GM19372 (cell line): Measurements from ENCODE around the gene MX1.
A peak's percentile ranks its signal among the peaks of the same experiment; 100 is the strongest.
"Not testable (repeated sequence)": the region's sequence is repeated elsewhere in the genome, so short reads cannot be mapped to it uniquely, and the experiment has no call there.

Source experiments
- ATAC-seq: cut with Tn5 transposase; IDR thresholded peaks from one replicate; pipeline ENCODE4 v1.9.1; 2021; ENCODE audit warnings: mild to moderate bottlenecking, low read depth, moderate library complexity; ENCODE audit not compliant: unreplicated experiment

Gene MX1

DNA sequence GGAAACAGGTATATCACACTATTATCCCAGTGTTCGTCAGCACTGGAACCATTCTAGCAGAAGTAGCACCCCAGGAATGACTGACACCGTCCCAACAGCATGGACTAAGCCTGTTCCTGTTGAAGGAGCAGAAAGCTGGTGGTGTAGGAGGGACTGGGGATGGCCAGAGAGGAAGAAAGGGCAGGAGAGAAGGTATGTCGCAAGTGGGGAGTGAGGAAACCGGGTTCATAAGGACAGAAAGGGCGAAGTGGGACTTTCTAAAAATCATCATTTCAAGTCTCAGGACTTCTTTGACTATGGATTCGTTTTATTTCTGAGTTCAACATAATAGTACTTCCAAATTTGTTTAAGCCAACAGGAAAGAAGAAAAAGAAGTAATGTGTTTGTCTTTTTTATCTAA, 19.7 kb upstream of the MX1 start:
- no peak for ATAC-seq

DNA sequence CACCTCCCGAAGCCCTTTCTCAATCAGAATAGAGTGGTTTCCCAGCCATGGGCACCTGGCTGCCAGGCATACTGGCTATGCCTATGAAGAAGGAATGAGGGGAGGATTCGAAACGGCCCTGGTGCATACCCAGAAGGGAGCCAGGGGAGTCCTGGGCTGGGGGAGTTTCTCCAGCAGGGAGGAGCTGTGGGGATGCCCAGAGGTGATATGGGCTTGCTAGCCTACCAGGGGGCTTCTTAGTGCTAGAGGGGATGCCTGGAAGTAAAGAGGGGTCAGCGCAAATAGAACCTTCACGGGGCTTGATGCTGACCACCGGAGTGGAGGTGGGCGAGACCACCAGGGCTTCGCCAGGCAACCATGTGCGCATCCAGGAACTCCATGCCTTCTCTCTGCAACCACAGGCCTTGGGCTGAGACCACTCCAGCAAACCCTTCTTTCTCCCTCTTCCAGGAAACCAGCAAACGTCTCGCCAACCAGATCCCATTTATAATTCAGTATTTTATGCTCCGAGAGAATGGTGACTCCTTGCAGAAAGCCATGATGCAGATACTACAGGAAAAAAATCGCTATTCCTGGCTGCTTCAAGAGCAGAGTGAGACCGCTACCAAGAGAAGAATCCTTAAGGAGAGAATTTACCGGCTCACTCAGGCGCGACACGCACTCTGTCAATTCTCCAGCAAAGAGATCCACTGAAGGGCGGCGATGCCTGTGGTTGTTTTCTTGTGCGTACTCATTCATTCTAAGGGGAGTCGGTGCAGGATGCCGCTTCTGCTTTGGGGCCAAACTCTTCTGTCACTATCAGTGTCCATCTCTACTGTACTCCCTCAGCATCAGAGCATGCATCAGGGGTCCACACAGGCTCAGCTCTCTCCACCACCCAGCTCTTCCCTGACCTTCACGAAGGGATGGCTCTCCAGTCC, 18.2 kb upstream of the MX1 start:
- ATAC-seq = no peak

DNA sequence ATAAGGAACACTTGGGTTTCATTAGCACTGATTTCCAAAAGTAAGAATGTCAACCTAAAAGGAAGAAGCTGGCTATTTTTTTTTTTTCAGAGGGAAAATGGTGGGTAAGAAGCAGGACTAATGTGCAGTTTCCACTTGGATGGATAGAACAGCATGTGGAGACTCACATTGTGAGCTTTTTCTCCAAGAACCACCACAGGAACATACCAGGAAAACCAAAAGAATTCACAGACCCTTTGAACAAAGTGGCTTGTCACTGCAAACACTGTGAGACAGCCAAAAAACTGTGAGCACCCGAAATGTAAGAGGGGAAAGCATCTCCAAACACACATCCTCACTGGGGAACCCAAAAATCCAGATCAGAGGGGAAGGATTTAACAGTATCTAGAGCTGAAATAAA, 15.7 kb upstream of the MX1 start:
- ATAC-seq = no peak

DNA sequence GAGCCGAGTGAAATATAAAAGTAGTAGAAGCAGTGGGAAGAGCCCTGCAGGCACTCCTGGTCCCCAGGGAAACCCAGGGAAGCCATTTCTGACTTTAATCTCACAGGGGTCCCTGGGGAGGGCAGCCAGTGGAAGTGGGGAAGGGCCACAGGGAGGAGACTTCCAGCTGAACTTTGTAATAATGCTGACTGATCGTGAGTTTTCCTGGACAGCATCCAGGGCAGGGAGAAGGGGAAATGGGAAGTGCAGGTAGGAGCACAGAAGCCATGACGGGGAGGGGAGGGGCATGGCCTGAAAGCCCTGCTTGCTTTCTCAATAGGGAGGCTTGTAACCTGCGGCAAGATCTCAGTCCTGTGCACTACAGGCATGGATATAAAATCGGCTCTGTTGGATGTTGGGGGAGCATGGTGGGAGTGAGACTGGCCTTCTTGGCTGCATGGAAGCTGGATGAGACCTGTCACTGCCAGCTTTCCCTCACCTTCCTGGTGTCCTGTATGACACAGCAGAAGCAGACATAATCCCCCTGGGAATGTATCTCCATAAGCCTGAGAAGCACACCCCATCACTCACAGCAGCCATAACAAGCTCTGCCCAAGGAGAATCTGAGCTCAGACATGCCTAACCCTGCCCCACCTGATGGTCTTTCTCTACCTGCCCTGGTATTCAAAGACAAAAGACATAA, 15.1 kb upstream of the MX1 start:
- ATAC-seq = no peak

DNA sequence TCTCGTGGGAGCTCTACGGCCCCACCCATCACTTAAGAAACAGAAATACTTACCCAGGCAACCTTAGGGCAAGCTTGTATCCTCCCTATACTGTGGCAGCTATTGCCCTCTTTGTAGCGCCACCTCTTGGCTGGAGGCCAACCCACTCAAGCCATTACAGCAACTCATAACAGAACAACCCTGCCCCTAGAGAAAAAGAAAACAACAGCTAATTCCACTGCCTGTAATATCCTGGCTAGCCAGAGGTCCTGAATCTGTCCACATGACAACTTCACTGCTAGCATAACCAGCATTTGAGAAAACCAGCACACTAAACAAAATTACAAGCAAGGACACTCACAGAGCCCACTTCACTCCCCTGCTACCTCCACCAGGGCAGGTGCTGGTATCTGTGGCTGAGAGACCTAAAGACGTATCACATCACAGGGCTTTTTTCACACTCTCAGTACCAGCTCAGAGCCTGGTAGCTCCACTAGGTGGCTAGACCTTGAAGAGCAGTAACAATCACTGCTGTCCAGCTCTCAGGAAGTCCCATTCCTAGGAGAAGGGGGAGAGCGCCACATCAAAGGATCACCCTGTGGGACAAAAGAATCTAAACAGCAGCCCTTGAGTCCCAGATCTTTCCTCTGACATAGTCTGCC, 14.5 kb upstream of the MX1 start:
- no peak for ATAC-seq

DNA sequence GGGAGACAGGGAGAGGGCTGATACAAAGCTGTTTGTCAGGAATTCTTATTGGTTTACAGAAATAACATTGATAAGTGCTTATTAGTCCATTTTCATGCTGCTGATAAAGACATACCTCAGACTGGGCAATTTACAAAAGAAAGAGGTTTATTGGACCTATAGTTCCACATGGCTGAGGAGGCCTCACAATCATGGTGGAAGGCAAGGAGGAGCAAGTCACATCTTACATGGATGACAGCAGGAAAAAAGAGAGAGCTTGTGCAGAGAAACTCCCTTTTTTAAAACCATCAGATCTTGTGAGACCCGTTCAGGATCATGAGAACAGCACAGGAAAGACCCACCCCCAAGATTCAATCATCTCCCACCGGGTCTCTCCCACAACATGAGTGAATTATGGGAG, 8.5 kb upstream of the MX1 start:
- not testable (repeated sequence) for ATAC-seq

DNA sequence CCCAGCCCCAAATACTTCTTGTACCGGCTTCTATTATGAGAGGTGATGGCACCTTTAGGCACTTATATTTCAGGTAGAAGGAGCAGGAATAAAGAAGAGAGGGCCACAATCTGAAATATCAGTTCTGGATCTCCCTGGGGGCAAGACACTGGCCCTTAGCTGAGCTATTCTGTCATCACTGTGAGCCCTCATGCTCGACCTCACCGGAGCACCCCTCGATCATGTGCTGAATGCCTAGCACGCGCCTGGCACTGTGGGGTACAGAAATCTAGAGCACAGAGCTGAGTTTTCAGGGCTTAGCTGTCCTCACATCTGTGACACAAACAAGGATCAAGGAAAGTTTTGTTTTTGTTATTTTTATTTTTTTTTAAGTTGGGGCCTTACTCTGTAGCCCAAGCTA, 7.6 kb upstream of the MX1 start:
- ATAC-seq = no peak

DNA sequence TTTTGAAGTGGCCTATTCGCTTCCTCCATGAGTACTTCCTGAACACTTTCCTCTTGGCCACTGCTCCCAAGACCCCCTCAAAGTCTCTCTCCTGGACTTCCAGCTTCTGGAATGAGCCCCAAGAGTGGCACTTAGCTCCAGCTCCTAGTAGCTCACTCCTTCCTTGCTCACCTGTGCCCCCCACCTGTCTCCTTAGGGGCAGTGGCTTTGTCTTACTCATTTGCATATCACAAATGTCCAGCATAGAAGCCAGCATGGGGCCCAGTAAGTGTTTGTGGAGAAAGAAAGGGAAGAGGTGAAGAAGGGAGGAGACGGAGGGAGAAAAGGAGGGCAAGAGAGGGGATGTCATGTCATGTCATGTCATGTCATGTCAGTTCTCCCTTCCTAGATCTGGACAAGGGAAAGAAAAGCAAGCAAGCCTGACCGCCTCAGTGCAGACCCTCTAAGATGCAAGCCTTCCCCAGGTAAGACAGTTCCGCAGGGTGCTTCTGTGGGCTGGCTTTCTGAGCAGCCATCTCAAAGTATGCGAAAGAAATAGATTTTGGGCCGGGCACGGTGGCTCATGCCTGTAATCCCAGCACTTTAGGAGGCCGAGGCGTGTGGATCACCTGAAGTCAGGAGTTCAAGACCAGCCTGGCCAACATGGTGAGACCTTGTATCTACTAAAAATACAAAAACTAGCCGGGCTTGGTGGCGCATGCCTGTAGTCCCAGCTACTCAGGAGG, 6.9 kb upstream of the MX1 start:
- ATAC-seq = no peak

DNA sequence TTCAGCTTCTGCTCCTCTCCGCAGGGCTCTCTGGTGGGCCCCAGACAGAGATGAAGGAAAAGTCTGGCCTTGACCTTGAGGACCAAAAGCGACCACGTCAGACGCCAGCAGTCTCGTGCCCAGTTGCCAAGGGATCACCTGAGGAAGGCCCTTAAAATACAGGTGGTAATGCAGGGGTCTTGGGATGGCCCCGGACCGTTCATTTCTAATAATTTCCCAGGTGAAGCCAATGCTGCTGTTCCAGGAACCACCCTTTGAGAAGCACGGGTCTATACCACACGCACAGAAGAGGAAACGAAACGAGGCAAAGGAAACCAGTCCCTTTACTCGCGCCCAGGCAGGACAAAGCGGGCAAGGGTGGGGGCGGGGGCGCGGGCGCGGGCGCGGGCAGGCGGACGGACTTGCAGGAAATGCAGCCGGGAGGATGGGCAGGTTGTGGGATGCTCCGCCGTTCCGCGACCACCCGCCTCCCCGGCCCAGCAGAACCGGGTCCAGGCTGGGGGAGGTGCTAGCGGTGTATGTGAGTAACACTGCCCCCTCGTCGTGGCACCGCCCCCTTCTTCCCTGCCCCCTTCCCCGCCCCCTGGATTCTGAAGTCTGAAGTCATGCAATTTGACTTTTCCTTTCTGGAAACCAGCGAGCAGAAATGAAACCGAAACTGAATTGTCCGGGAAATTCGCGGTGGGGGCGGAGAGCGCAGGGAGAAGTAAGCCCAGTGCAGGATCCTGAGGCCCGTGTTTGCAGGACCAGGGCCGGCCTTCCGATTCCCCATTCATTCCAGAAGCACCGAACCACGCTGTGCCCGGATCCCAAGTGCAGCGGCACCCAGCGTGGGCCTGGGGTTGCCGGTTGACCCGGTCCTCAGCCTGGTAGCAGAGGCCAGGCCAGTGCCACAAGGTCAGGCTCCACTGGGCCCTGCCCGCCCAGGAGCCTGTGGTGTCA, 5.8 kb upstream of the MX1 start:
- ATAC-seq = peak; percentile 74

DNA sequence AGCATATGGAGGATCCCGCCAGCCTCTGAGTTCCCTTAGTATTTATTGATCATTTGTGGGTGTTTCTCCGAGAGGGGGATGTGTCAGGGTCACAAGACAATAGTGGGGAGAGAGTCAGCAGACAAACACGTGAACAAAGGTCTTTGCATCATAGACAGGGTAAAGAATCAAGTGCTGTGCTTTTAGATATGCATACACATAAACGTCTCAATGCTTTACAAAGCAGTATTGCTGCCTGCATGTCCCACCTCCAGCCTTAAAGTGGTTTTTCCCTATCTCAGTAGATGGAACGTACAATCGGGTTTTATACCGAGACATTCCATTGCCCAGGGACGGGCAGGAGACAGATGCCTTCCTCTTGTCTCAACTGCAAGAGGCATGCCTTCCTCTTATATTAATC, 5.0 kb upstream of the MX1 start:
- ATAC-seq = not testable (repeated sequence)

DNA sequence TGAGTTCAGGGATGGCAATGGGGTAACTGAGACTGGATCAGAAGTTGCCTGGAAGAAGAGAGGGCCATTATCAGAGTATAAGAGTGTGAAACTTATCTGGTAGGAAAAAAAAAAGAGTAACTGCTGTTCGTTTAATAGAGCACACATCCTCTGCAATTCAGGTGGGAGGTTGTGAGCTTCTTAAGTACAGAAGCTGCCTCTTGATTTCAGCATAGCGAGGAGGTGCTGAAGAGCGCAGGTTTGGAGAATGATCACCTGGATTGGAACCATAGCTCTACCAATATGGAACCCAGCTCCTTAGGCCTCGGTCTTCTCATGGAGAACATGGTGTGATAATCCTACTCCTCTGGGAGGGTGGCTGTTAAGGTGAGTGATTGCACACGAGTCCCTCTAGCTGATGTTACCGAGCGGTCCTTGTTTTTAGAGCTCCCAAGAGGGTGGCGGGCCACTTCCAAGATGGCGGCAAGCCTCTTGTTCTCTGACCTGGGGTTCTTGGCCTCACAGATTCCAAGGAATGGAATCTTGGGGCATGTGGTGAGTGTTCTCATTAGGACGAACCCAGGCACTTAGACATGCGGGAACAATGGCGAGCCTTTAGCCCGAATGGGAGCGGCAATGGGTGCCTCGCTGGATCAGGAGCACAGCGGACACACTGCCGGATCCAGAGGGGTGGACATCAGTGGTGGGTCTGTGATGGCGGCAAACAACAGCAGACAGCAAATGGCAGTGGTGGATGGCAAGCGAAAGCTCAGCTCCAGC, 3.3 kb upstream of the MX1 start:
- ATAC-seq = no peak

DNA sequence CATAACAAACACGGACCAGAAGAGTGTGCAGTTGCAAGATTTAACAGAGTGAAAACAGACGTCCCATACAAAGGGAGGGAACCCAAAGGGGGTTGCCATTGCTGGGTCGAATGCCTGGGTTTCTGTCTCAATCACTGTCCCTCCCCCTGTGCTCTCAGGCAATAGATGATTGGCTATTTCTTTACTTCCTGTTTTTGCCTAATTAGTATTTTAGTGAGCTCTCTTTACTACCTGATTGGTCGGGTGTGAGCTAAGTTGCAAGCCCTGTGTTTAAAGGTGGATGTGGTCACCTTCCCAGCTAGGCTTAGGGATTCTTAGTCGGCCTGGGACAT, 2.8 kb upstream of the MX1 start:
- not testable (repeated sequence) for ATAC-seq

DNA sequence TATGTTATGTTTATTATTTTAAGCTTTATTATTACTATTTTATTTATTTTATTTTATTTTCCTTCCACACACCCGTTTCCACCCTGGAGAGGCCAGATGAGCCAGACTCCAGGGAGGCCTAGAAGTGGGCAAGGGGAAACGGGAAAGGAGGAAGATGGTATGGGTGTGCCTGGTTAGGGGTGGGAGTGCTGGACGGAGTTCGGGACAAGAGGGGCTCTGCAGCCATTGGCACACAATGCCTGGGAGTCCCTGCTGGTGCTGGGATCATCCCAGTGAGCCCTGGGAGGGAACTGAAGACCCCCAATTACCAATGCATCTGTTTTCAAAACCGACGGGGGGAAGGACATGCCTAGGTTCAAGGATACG, 468 bp upstream of the MX1 start:
- ATAC-seq = no peak

DNA sequence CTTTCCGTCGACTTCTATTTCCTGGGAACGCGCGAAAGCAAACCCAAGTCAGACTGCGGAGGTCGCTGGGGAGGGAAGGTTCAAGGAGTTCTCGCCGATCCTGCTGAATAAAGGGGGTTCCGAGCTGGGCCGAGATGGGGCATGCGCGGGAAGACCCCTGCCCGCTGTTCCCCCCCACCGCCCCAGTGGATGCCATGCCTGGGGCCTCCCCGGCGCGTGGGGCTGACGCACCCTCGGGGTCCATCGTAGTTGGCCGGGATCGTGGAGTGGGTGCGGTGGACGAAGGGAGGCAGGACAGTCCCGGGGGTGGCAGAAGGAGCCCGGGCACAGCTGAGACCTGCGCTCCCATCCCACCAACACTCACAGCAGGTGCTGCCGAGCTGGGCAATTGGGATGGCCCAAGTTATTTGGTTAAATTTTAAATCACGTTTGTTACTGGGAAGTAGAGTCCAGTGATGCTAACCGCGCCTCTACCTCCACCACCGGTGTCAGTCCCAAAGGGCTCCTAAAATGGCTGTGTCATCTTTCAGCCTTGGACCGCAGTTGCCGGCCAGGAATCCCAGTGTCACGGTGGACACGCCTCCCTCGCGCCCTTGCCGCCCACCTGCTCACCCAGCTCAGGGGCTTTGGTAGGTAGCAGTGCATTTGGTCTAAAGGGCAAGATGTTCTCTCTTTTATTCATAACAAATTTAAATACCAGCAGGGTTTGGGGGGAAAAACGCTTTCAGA, 801 bp downstream of the MX1 start:
- ATAC-seq = no peak

DNA sequence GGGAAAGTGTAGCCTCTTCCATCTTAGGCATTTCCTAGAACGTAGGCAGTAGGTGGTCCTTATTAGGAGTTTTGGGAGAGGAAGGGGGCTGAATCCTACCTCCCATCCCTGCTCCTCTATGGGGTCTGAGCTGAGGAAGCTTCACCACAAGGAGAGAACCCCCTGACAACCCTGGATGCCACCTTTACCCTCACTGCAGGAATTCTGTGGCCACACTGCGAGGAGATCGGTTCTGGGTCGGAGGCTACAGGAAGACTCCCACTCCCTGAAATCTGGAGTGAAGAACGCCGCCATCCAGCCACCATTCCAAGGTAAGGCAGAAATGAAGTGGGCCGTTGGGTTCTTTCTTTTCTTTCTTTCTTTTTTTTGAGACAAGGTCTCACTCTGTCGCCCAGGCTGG, 1.5 kb downstream of the MX1 start:
- ATAC-seq = no peak

DNA sequence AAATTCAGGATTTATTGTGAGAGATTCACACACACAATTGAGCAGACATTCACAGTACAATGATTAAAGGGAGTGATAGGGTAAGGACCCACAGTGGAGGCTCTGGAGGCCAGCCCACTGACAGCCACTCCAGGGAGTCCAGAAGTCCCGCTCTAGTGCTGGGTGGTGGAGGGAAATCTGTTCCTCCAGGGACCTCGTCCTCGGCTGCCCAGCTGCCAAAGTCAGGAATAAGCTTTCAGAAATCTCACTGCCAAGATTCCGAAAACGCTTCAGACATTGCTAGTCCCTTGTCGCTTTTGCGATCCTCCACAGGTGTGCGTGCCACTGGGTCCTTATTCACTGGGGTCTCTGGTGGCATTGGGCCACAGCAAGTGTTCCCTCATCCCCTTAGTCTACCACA, 2.3 kb downstream of the MX1 start:
- ATAC-seq = no peak

DNA sequence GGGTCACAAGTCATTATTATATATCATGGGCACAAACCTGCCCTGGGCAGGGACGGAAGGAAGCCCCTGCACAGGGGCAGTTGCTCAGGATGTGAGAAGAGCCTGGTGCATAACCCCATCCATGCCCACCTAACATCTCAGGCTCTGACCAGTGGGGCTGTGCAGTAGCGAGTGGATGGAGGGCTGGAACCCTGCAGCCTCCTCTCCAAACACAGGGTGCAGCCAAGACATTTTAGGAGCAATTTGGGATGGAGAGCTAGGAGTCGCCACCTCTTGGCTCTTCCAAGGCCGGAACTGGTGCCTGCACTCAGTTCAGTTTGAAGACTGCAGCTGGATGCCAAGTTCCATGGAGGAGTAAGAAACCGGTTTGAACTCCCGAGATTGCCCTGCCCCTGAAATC, 2.8 kb downstream of the MX1 start:
- no peak for ATAC-seq

DNA sequence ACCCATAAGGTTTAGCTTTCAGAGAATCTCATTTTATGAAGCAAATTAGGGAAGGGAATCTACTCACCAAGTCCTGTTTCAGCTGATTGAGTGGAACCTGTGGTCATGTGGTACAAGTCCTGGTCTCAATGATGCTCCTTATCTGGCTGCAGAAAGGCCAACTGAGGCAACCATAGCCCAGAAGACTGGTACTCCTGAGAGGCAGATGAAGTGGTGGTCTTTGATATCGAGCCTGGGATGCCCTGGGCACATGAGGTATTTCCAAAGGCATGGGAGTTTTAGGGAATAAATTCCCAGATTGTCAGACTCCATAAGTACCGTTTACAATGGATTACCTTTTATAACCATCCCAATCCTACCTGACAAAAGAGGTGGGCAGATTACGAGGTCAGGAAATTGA, 3.3 kb downstream of the MX1 start:
- no peak for ATAC-seq
